ENCODE data around the gene KRT3.

DNA sequence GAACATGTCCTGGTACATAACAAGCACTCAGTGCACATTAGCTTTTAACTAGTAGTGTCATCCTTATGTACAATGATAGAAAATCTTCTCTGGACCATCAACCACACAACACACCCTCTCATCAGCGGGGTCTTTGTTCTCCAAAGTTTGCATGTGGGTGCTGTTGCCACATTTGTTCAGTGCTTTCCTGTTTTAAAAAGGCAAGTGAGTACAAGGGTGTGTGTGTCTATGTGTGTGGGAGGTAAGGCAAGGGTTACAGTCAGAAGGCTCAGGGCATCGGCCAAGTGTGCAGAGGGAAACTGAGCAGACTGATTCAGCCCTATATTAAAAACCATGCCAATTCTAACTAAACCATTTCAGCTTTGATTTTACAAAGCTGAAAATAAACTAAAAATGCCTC is 36.7 kb downstream of the KRT3 start:
- TF ChIP-seq, protein P1, sequence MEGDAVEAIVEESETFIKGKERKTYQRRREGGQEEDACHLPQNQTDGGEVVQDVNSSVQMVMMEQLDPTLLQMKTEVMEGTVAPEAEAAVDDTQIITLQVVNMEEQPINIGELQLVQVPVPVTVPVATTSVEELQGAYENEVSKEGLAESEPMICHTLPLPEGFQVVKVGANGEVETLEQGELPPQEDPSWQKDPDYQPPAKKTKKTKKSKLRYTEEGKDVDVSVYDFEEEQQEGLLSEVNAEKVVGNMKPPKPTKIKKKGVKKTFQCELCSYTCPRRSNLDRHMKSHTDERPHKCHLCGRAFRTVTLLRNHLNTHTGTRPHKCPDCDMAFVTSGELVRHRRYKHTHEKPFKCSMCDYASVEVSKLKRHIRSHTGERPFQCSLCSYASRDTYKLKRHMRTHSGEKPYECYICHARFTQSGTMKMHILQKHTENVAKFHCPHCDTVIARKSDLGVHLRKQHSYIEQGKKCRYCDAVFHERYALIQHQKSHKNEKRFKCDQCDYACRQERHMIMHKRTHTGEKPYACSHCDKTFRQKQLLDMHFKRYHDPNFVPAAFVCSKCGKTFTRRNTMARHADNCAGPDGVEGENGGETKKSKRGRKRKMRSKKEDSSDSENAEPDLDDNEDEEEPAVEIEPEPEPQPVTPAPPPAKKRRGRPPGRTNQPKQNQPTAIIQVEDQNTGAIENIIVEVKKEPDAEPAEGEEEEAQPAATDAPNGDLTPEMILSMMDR (IDR thresholded peaks at IDR 0.05 in 2 of 3, conservative IDR thresholded peaks at IDR 0.05 in 1 of 3; ENCODE audit: borderline replicate concordance in 1 of 3, insufficient read depth in 1 of 3, low read depth in 2 of 3, low read length in 2 of 3), result no peak
- TF ChIP-seq POLR2A (IDR thresholded peaks at IDR 0.05; ENCODE audit: borderline replicate concordance, extremely low read depth, insufficient read depth, insufficient read length) (no peak), EZH2 (IDR thresholded peaks at IDR 0.05) (no peak), SIN3A (IDR thresholded peaks at IDR 0.05; ENCODE audit: low read depth) (no peak), RAD21 (IDR thresholded peaks at IDR 0.05; ENCODE audit: low read depth) (no peak), ZNF274 (IDR thresholded peaks at IDR 0.05; ENCODE audit: low read depth, low read length) (no peak), JUND (IDR thresholded peaks at IDR 0.05) (no peak), EZH2phosphoT487 (IDR thresholded peaks at IDR 0.05; ENCODE audit: borderline replicate concordance) (no peak)
- TF ChIP-seq, protein P2, sequence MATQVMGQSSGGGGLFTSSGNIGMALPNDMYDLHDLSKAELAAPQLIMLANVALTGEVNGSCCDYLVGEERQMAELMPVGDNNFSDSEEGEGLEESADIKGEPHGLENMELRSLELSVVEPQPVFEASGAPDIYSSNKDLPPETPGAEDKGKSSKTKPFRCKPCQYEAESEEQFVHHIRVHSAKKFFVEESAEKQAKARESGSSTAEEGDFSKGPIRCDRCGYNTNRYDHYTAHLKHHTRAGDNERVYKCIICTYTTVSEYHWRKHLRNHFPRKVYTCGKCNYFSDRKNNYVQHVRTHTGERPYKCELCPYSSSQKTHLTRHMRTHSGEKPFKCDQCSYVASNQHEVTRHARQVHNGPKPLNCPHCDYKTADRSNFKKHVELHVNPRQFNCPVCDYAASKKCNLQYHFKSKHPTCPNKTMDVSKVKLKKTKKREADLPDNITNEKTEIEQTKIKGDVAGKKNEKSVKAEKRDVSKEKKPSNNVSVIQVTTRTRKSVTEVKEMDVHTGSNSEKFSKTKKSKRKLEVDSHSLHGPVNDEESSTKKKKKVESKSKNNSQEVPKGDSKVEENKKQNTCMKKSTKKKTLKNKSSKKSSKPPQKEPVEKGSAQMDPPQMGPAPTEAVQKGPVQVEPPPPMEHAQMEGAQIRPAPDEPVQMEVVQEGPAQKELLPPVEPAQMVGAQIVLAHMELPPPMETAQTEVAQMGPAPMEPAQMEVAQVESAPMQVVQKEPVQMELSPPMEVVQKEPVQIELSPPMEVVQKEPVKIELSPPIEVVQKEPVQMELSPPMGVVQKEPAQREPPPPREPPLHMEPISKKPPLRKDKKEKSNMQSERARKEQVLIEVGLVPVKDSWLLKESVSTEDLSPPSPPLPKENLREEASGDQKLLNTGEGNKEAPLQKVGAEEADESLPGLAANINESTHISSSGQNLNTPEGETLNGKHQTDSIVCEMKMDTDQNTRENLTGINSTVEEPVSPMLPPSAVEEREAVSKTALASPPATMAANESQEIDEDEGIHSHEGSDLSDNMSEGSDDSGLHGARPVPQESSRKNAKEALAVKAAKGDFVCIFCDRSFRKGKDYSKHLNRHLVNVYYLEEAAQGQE (IDR thresholded peaks at IDR 0.05; ENCODE audit: low read depth), result no peak
- TF ChIP-seq, protein P3, sequence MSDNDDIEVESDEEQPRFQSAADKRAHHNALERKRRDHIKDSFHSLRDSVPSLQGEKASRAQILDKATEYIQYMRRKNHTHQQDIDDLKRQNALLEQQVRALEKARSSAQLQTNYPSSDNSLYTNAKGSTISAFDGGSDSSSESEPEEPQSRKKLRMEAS (IDR thresholded peaks at IDR 0.05), result no peak

Measured in HCT116 (cell line).